Natural killer cell (primary cell): ENCODE measurements around the gene NR2F1-AS1. TPM values are rescaled to one million over a fixed set of nuclear protein-coding genes. Genes with fewer than 3 reads are reported as not detected.

Experiments
- ATAC-seq, 3 donors: fragments of 150-1000 bp in 2 of 3; fragments of 200-7000 bp in 1 of 3; cut with Tn5 transposase; 1 replicate in 1 of 3; 2 replicates in 2 of 3; pipeline ENCODE4 v1.10.0; 2021; ENCODE audit warnings: mild to moderate bottlenecking in 2 of 3, moderate library complexity in 2 of 3
- DNase-seq, 2 donors: peaks; one replicate each; pipeline versions ENCODE4 v3.0.0 to v3.0.0-alpha.2; 2013 to 2021; ENCODE audit warnings: mixed read lengths in 1 of 2
- H3K27ac ChIP-seq: one replicate; pipeline ENCODE4 v1.5.1; 2013; ENCODE audit warnings: mild to moderate bottlenecking, low read length
- H3K27me3 ChIP-seq: one replicate; pipeline ENCODE4 v1.6.1; 2013; ENCODE audit warnings: low read length; ENCODE audit not compliant: control insufficient read depth, insufficient read depth
- H3K36me3 ChIP-seq: one replicate; pipeline ENCODE4 v1.6.1; 2013; ENCODE audit warnings: low read length; ENCODE audit not compliant: control insufficient read depth, insufficient read depth
- H3K4me1 ChIP-seq: one replicate; pipeline ENCODE4 v1.6.1; 2013; ENCODE audit warnings: low read length; ENCODE audit not compliant: control insufficient read depth, insufficient read depth
- H3K4me3 ChIP-seq: one replicate; pipeline ENCODE4 v1.5.1; 2013; ENCODE audit warnings: low read length
- H3K9me3 ChIP-seq: one replicate; pipeline ENCODE4 v1.6.1; 2013; ENCODE audit warnings: low read length; ENCODE audit not compliant: control insufficient read depth, insufficient read depth
- H3K27ac Mint-ChIP-seq, 2 donors: one replicate each; pipeline ENCODE4 v1.8.0; 2022; ENCODE audit warnings: mild to moderate bottlenecking in 2 of 2, mixed read lengths in 2 of 2, moderate library complexity in 1 of 2
- H3K27me3 Mint-ChIP-seq, 2 donors: one replicate each; pipeline ENCODE4 v1.8.0; 2022; ENCODE audit warnings: low read depth in 2 of 2, mixed read lengths in 2 of 2
- H3K36me3 Mint-ChIP-seq: one replicate; pipeline ENCODE4 v1.8.0; 2022; ENCODE audit warnings: mixed read lengths
- H3K4me1 Mint-ChIP-seq, 2 donors: one replicate each; pipeline ENCODE4 v1.8.0; 2022; ENCODE audit warnings: mixed read lengths in 2 of 2
- H3K4me3 Mint-ChIP-seq: one replicate; pipeline ENCODE4 v1.8.0; 2022; ENCODE audit warnings: mild to moderate bottlenecking, moderate library complexity, mixed read lengths
- H3K9me3 Mint-ChIP-seq, 2 donors: one replicate each; pipeline ENCODE4 v1.8.0; 2022; ENCODE audit warnings: mixed read lengths in 2 of 2
- WGBS: methylation state at CpG from one replicate; pipeline ENCODE4 v1.1.7; 2013; ENCODE audit warnings: missing lambda C conversion rate; ENCODE audit not compliant: insufficient coverage; 5-methylcytosine and 5-hydroxymethylcytosine counted together
- intact Hi-C: fragments of 100-400 bp; cut with micrococcal nuclease; formaldehyde crosslinking; loops from one replicate; pipeline ENCODE4 v1.14.2; 2022
- total RNA-seq, 4 donors: library from RNA; stranded (reverse); fragments of 120-200 nt in 1 of 4; gene quantifications; one replicate each; pipeline versions ENCODE4 v1.2.3 to v1.2.4, GENCODE V29; 2013 to 2022
- TF ChIP-seq, protein P1 (sequence below): fragments of 200-600 bp; IDR thresholded peaks from one replicate; pipeline ENCODE4 v1.8.0; 2022; ENCODE audit warnings: antibody characterized with exemption

Gene NR2F1-AS1
- total RNA-seq, 3 donors from 2014 or later (not counting 1 experiment from before 2014, with no cell fraction given), result not detected

DNA sequence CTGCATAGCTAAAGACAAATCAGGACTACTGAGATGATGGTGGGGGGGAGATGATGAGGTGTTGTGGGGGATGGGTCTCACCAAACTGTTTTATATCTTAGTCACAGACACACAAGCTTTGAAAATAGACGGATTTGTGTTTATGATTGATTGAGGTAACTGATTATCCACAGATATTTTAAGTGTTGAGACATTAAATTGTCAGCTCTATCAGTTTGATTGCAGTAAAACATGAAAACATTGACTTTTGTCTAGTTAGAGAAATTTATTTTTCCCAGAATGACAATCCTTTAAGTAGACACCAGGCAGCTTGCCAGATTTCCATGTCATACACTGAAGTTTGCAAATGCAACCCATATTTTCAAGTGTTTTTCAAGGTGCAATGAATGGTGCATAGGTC is 149.8 kb downstream of the NR2F1-AS1 start:
- H3K9me3 ChIP-seq, result no peaks in the 10 kb centered on the region
- WGBS, result no CpG with 5 or more reads among the region's 1 CpG
- H3K27me3 ChIP-seq, result peaks cover 2% of the 10 kb centered on the region
- no peak overlapping the region for H3K27ac ChIP-seq
- TF ChIP-seq, protein P1, sequence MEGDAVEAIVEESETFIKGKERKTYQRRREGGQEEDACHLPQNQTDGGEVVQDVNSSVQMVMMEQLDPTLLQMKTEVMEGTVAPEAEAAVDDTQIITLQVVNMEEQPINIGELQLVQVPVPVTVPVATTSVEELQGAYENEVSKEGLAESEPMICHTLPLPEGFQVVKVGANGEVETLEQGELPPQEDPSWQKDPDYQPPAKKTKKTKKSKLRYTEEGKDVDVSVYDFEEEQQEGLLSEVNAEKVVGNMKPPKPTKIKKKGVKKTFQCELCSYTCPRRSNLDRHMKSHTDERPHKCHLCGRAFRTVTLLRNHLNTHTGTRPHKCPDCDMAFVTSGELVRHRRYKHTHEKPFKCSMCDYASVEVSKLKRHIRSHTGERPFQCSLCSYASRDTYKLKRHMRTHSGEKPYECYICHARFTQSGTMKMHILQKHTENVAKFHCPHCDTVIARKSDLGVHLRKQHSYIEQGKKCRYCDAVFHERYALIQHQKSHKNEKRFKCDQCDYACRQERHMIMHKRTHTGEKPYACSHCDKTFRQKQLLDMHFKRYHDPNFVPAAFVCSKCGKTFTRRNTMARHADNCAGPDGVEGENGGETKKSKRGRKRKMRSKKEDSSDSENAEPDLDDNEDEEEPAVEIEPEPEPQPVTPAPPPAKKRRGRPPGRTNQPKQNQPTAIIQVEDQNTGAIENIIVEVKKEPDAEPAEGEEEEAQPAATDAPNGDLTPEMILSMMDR, result no peak
- ATAC-seq (no peak), DNase-seq (no peak)
- peaks cover 0 to 3% of the 10 kb centered on the region in 2 donors for H3K27me3 Mint-ChIP-seq
- no peak overlapping the region for H3K27ac Mint-ChIP-seq
- intact Hi-C loops, result no loop called here
- H3K9me3 Mint-ChIP-seq, result peaks cover 2 to 6% of the 10 kb centered on the region in 2 donors
- no peaks in the 10 kb centered on the region for H3K36me3 Mint-ChIP-seq
- no peaks in the 10 kb centered on the region for H3K4me1 ChIP-seq
- no peaks in the 10 kb centered on the region for H3K4me1 Mint-ChIP-seq
- no peak overlapping the region for H3K4me3 ChIP-seq
- no peak overlapping the region for H3K4me3 Mint-ChIP-seq
- no peaks in the 10 kb centered on the region for H3K36me3 ChIP-seq

GRCh38 chr5:93430673-93431199 is 150.3 kb downstream of the NR2F1-AS1 start:
- Histone ChIP-seq H3K4me3 (no peak overlapping the region), H3K4me1 (no peaks in the 10 kb centered on the region), H3K9me3 (no peaks in the 10 kb centered on the region), H3K36me3 (no peaks in the 10 kb centered on the region), H3K27ac (no peak overlapping the region), H3K27me3 (peaks cover 2% of the 10 kb centered on the region)
- Mint-ChIP-seq H3K27ac (no peak overlapping the region), H3K27me3 (peaks cover 0 to 3% of the 10 kb centered on the region in 2 donors), H3K36me3 (no peaks in the 10 kb centered on the region), H3K4me3 (no peak overlapping the region), H3K4me1 (no peaks in the 10 kb centered on the region), H3K9me3 (peaks cover 2 to 6% of the 10 kb centered on the region in 2 donors)
- intact Hi-C loops, result no loop called here
- whole genome bisulfite sequencing, result 70% methylated on average over 2 of the region's 2 CpGs
- TF ChIP-seq, protein P1, result no peak
- ATAC-seq (no peak), DNase-seq (no peak)

- intact Hi-C loops, result no loop called here
- H3K4me1 Mint-ChIP-seq, result no peaks in the 10 kb centered on the region
- H3K27me3 ChIP-seq, result peaks cover 5% of the 10 kb centered on the region
- DNase-seq, result no peak
- no peaks in the 10 kb centered on the region for H3K36me3 ChIP-seq
- H3K9me3 ChIP-seq, result no peaks in the 10 kb centered on the region
- H3K27me3 Mint-ChIP-seq, result peaks cover 0 to 3% of the 10 kb centered on the region in 2 donors
- H3K4me1 ChIP-seq, result no peaks in the 10 kb centered on the region
- ATAC-seq, result no peak
- 36% methylated on average over 8 of the region's 8 CpGs for WGBS
- peaks cover 2 to 6% of the 10 kb centered on the region in 2 donors for H3K9me3 Mint-ChIP-seq
- TF ChIP-seq, protein P1, result no peak
- H3K4me3 Mint-ChIP-seq, result no peak overlapping the region
- H3K36me3 Mint-ChIP-seq, result no peaks in the 10 kb centered on the region
- H3K4me3 ChIP-seq, result no peak overlapping the region
- no peak overlapping the region for H3K27ac Mint-ChIP-seq
- no peak overlapping the region for H3K27ac ChIP-seq
Observed at GRCh38 chr5:93430118-93430517, 150.9 kb downstream of the NR2F1-AS1 start.

DNA sequence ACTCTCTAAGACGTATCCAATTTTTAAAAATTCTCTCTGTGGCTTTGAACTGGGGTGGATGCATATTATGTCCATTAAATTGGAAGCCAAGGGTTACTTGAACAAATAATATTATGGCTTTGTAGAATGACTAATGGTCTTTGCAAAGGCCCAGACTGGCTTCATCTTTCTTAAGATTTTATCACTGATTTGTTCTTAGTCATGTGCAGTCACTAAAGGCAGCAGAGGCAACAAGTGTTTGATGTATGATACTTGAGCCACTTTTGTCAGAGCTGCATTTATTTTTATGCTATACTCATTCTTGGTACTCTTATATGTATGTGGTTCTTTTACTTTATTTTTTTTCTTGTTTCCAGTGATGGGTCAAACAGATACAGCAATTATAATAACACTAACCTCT is 152.2 kb downstream of the NR2F1-AS1 start:
- DNase-seq (no peak), ATAC-seq (no peak)
- no peak overlapping the region for H3K27ac ChIP-seq
- H3K36me3 ChIP-seq, result no peaks in the 10 kb centered on the region
- intact Hi-C loops, result no loop called here
- 71% methylated on average over 1 of the region's 1 CpG for WGBS
- no peaks in the 10 kb centered on the region for H3K4me1 ChIP-seq
- H3K27me3 ChIP-seq, result peaks cover 5% of the 10 kb centered on the region
- peaks cover 0 to 3% of the 10 kb centered on the region in 2 donors for H3K27me3 Mint-ChIP-seq
- H3K4me1 Mint-ChIP-seq, result no peaks in the 10 kb centered on the region
- H3K4me3 ChIP-seq, result no peak overlapping the region
- H3K4me3 Mint-ChIP-seq, result no peak overlapping the region
- H3K9me3 ChIP-seq, result no peaks in the 10 kb centered on the region
- TF ChIP-seq, protein P1, result no peak
- H3K36me3 Mint-ChIP-seq, result no peaks in the 10 kb centered on the region
- H3K9me3 Mint-ChIP-seq, result peaks cover 5 to 7% of the 10 kb centered on the region in 2 donors
- no peak overlapping the region for H3K27ac Mint-ChIP-seq
